Smooth muscle cell (in vitro differentiated cells): ENCODE data around the gene SEMA3G. TPM values are rescaled to one million over a fixed set of nuclear protein-coding genes. Genes with fewer than 3 reads are reported as not detected.

ENCODE experiments used
- DNase-seq: peaks from one replicate; lab custom pipeline; 2025; ENCODE audit not compliant: unreplicated experiment; lab: John Stamatoyannopoulos, UW
- H2AFZ ChIP-seq: fragments of 200-600 bp; sonication (generic); 2 replicates; pipeline ENCODE4 v1.6.0; 2016; ENCODE audit warnings: antibody characterized with exemption, low read depth, mild to moderate bottlenecking
- H3F3A ChIP-seq: fragments of 200-600 bp; sonication (generic); 2 replicates; pipeline ENCODE4 v1.6.0; 2017; ENCODE audit warnings: antibody characterized with exemption, low read depth
- H3K27ac ChIP-seq: fragments of 200-600 bp; sonication (generic); 2 replicates; pipeline ENCODE4 v1.5.1; 2016; ENCODE audit warnings: low read depth, mild to moderate bottlenecking
- H3K27me3 ChIP-seq: fragments of 200-600 bp; sonication (generic); 2 replicates; pipeline ENCODE4 v1.6.1; 2016; ENCODE audit warnings: low read depth, mild to moderate bottlenecking
- H3K36me3 ChIP-seq: fragments of 200-600 bp; sonication (generic); 2 replicates; pipeline ENCODE4 v1.5.1; 2016; ENCODE audit warnings: low read depth
- H3K4me1 ChIP-seq: fragments of 200-600 bp; sonication (generic); 2 replicates; pipeline ENCODE4 v1.5.1; 2016; ENCODE audit warnings: low read depth
- H3K4me2 ChIP-seq: fragments of 200-600 bp; sonication (generic); 2 replicates; pipeline ENCODE4 v1.6.0; 2016; ENCODE audit warnings: mild to moderate bottlenecking
- H3K4me3 ChIP-seq: fragments of 200-600 bp; sonication (generic); 2 replicates; pipeline ENCODE4 v1.5.1; 2016; ENCODE audit warnings: mild to moderate bottlenecking
- H3K79me2 ChIP-seq: fragments of 200-600 bp; sonication (generic); 2 replicates; pipeline ENCODE4 v1.6.0; 2016; ENCODE audit warnings: low read depth, mild to moderate bottlenecking
- H3K9ac ChIP-seq: fragments of 200-600 bp; sonication (generic); 2 replicates; pipeline ENCODE4 v1.6.0; 2016; ENCODE audit warnings: low read depth
- H3K9me3 ChIP-seq: fragments of 200-600 bp; sonication (generic); replicated peaks from 2 replicates; pipeline ENCODE4 v1.5.1; 2016; ENCODE audit warnings: low read depth
- H4K20me1 ChIP-seq: fragments of 200-600 bp; sonication (generic); 2 replicates; pipeline ENCODE4 v1.6.0; 2016; ENCODE audit warnings: low read depth
- CTCF ChIP-seq: fragments of 200-600 bp; sonication (generic); IDR thresholded peaks from 2 replicates; pipeline ENCODE4 v1.5.1; 2017; ENCODE audit warnings: borderline replicate concordance, mild to moderate bottlenecking, antibody characterized with exemption; ENCODE audit not compliant: insufficient read depth, poor library complexity, severe bottlenecking
- WGBS: methylation state at CpG from one replicate; pipeline ENCODE4 v1.1.7; 2016; ENCODE audit warnings: low lambda C conversion rate; 5-methylcytosine and 5-hydroxymethylcytosine counted together
- polyA plus RNA-seq: library from polyadenylated mRNA; unstranded; fragments of >200 nt; fragmentation: Nextera tagmentation; extraction: Ambion mirVana; gene quantifications from 2 replicates; pipeline ENCODE4 v1.2.1, GENCODE V29; 2016
- total RNA-seq: library from RNA; depleted of rRNA; stranded (reverse); fragments of >200 nt; gene quantifications from 2 replicates; pipeline ENCODE4 v1.2.3, GENCODE V29; 2014

The SEMA3G gene
- total and polyA plus RNA-seq, 2 experiments from 2014 or later, result 0.09 TPM

GRCh38 chr3:52402101-52402521 is 42.8 kb downstream of the SEMA3G start:
- no peak for TF ChIP-seq CTCF

GRCh38 chr3:52401551-52401950 is 43.4 kb downstream of the SEMA3G start:
- no peaks in the 10 kb centered on the region for H3K36me3 ChIP-seq
- no peak for DNase-seq
- no peak overlapping the region for H3K9ac ChIP-seq
- H3K79me2 ChIP-seq, result no peaks in the 10 kb centered on the region
- H3K4me1 ChIP-seq, result no peaks in the 10 kb centered on the region
- H3F3A ChIP-seq, result no peaks in the 10 kb centered on the region
- 100% methylated on average over 1 of the region's 1 CpG for WGBS
- no peaks in the 10 kb centered on the region for H3K9me3 ChIP-seq
- H3K27me3 ChIP-seq, result no peaks in the 10 kb centered on the region
- H4K20me1 ChIP-seq, result no peaks in the 10 kb centered on the region
- H3K4me2 ChIP-seq, result no peak overlapping the region
- TF ChIP-seq CTCF, result no peak
- H3K4me3 ChIP-seq, result no peak overlapping the region
- H3K27ac ChIP-seq, result no peak overlapping the region
- no peak overlapping the region for H2AFZ ChIP-seq

More at GRCh38 chr3:52402101-52402521, 42.8 kb downstream of the SEMA3G start:
- no peaks in the 10 kb centered on the region for H3K9me3 ChIP-seq
- H3K27me3 ChIP-seq, result no peaks in the 10 kb centered on the region
- no peaks in the 10 kb centered on the region for H3K4me1 ChIP-seq
- no peaks in the 10 kb centered on the region for H3K36me3 ChIP-seq
- no peaks in the 10 kb centered on the region for H3K79me2 ChIP-seq
- DNase-seq, result no peak
- WGBS, result 93% methylated on average over 16 of the region's 16 CpGs
- no peak overlapping the region for H3K4me3 ChIP-seq
- no peaks in the 10 kb centered on the region for H4K20me1 ChIP-seq
- no peak overlapping the region for H3K27ac ChIP-seq
- H3K4me2 ChIP-seq, result no peak overlapping the region
- no peak overlapping the region for H3K9ac ChIP-seq
- H3F3A ChIP-seq, result no peaks in the 10 kb centered on the region
- H2AFZ ChIP-seq, result no peak overlapping the region

GRCh38 chr3:52401021-52401420 is 43.9 kb downstream of the SEMA3G start:
- Histone ChIP-seq H3K36me3 (no peaks in the 10 kb centered on the region), H3K9ac (no peak overlapping the region), H3K4me3 (no peak overlapping the region), H3K4me2 (no peak overlapping the region), H3K9me3 (no peaks in the 10 kb centered on the region), H3K27ac (no peak overlapping the region), H4K20me1 (no peaks in the 10 kb centered on the region), H3F3A (no peaks in the 10 kb centered on the region), H3K4me1 (no peaks in the 10 kb centered on the region), H2AFZ (no peak overlapping the region), H3K79me2 (no peaks in the 10 kb centered on the region), H3K27me3 (no peaks in the 10 kb centered on the region)
- 92% methylated on average over 1 of the region's 1 CpG for WGBS
- TF ChIP-seq CTCF, result no peak
- DNase-seq, result no peak

GRCh38 chr3:52400275-52400793 is 44.6 kb downstream of the SEMA3G start:
- 97% methylated on average over 10 of the region's 10 CpGs for WGBS
- Histone ChIP-seq H4K20me1 (no peaks in the 10 kb centered on the region), H3K4me1 (no peaks in the 10 kb centered on the region), H3K4me3 (no peak overlapping the region), H3K27me3 (no peaks in the 10 kb centered on the region), H3K4me2 (no peak overlapping the region), H3K36me3 (no peaks in the 10 kb centered on the region), H3K79me2 (no peaks in the 10 kb centered on the region), H3F3A (no peaks in the 10 kb centered on the region), H2AFZ (no peak overlapping the region), H3K27ac (no peak overlapping the region), H3K9ac (no peak overlapping the region), H3K9me3 (no peaks in the 10 kb centered on the region)
- DNase-seq, result no peak
- no peak for TF ChIP-seq CTCF
